HG03095 (cell line): Measurements from ENCODE around the gene TES.

Source experiments
- ATAC-seq: cut with Tn5 transposase; IDR thresholded peaks from one replicate; pipeline ENCODE4 v1.9.1; 2021; ENCODE audit warnings: moderate library complexity; ENCODE audit not compliant: unreplicated experiment

TES gene

GRCh38 chr7:116193329-116194087 is 16.8 kb upstream of the TES start:
- ATAC-seq, result no peak

GRCh38 chr7:116194115-116194514 is 16.2 kb upstream of the TES start:
- no peak for ATAC-seq

GRCh38 chr7:116195451-116195850 is 14.9 kb upstream of the TES start:
- no peak for ATAC-seq

GRCh38 chr7:116196947-116197346 is 13.4 kb upstream of the TES start:
- ATAC-seq, result no peak

- no peak for ATAC-seq
Measured at GRCh38 chr7:116197360-116197759, 13.0 kb upstream of the TES start.

- ATAC-seq, result no peak
Measured at GRCh38 chr7:116198748-116199410, 11.5 kb upstream of the TES start.

- no peak for ATAC-seq
Measured at GRCh38 chr7:116200963-116201362, 9.4 kb upstream of the TES start.

- ATAC-seq, result no peak
Measured at GRCh38 chr7:116206141-116206540, 4.2 kb upstream of the TES start.

GRCh38 chr7:116208919-116209318 is 1.4 kb upstream of the TES start:
- no peak for ATAC-seq

- ATAC-seq, result no peak
Measured at GRCh38 chr7:116209561-116210070, 723 bp upstream of the TES start.

GRCh38 chr7:116211006-116211912 is 920 bp downstream of the TES start:
- peak; percentile 70 for ATAC-seq

GRCh38 chr7:116211913-116212596 is 1.7 kb downstream of the TES start:
- no peak for ATAC-seq

GRCh38 chr7:116212869-116213268 is 2.5 kb downstream of the TES start:
- ATAC-seq, result no peak

GRCh38 chr7:116213361-116214130 is 3.2 kb downstream of the TES start:
- ATAC-seq, result no peak

- ATAC-seq, result no peak
Measured at GRCh38 chr7:116214921-116215320, 4.6 kb downstream of the TES start.

GRCh38 chr7:116215551-116215950 is 5.2 kb downstream of the TES start:
- no peak for ATAC-seq

GRCh38 chr7:116216956-116217571 is 6.7 kb downstream of the TES start:
- no peak for ATAC-seq

- ATAC-seq, result no peak
Measured at GRCh38 chr7:116218051-116218645, 7.8 kb downstream of the TES start.

- no peak for ATAC-seq
Measured at GRCh38 chr7:116218747-116219146, 8.4 kb downstream of the TES start.
